ENCODE measurements around the gene COQ2.

The COQ2 gene

DNA sequence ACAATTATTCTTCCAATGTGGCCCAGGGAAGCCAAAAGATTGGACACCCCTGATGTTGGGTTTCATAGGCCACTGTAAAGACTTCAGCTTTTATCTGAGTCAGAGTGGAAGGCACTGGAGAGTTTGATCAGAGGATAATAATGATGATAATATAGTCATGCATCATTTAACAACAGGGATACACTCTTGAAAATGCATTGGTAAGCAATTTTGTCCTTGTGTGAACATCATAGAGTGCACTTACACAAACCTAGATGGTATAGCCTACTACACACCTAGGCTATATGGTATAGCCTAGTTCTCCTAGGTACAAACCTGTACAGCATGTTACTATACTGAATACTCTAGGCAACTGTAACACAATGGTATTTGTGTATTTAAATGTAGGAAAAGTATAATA lies 70.5 kb downstream of the COQ2 start (continued):
- no peak for TF ChIP-seq ZNF48 (tag by site-specific recombination; IDR thresholded peaks at IDR 0.05)
- TF ChIP-seq ZNF202 (tag by site-specific recombination; IDR thresholded peaks at IDR 0.05; ENCODE audit: borderline replicate concordance), result no peak
- TF ChIP-seq HOXC10 (CRISPR knock-in tag; IDR thresholded peaks at IDR 0.05), result no peak
- no peak for TF ChIP-seq GLI4 (tag by site-specific recombination; IDR thresholded peaks at IDR 0.05)
- TF ChIP-seq ZNF366 (tag by site-specific recombination; conservative IDR thresholded peaks at IDR 0.05), result no peak
- no peak for TF ChIP-seq ZNF785 (tag by site-specific recombination; IDR thresholded peaks at IDR 0.05)
- TF ChIP-seq ZNF157 (tag by site-specific recombination; IDR thresholded peaks at IDR 0.05), result no peak
